ENCODE measurements around the gene ANO1.

GRCh38 chr11:70104419-70104818, 26.3 kb downstream of the ANO1 start:
- TF ChIP-seq POLR2A (IDR thresholded peaks at IDR 0.05): no peak
- no peak for TF ChIP-seq CTCF (IDR thresholded peaks at IDR 0.05)

Data from prostate gland (tissue), 2 donors.